Liver (tissue), 9 donors: Measurements from ENCODE around the gene CLCN7. TPM values are rescaled to one million over a fixed set of nuclear protein-coding genes. Genes with fewer than 3 reads are reported as not detected.

Source experiments
- DNase-seq: peaks from one replicate; pipeline ENCODE4 v3.0.0-alpha.2; 2017; ENCODE audit warnings: low spot score
- H3K27ac ChIP-seq, 2 donors: one replicate each; pipeline ENCODE4 v1.7.0; 2013; ENCODE audit warnings: inconsistent platforms in 2 of 2, low read length in 2 of 2, control low read depth in 1 of 2, low read depth in 1 of 2, mild to moderate bottlenecking in 1 of 2
- H3K27me3 ChIP-seq, 4 donors: one replicate each; pipeline versions ENCODE4 v1.6.1 to v1.7.0; 2013; ENCODE audit warnings: low read length in 3 of 4, inconsistent platforms in 1 of 4, mild to moderate bottlenecking in 1 of 4, moderate library complexity in 1 of 4; ENCODE audit not compliant: control insufficient read depth in 4 of 4, insufficient read depth in 4 of 4
- H3K36me3 ChIP-seq, 4 donors: one replicate each; pipeline versions ENCODE4 v1.6.1 to v1.7.0; 2013; ENCODE audit warnings: low read length in 3 of 4, mild to moderate bottlenecking in 3 of 4, low read depth in 1 of 4, moderate library complexity in 1 of 4; ENCODE audit not compliant: control insufficient read depth in 4 of 4, insufficient read depth in 3 of 4
- H3K4me1 ChIP-seq, 4 donors: one replicate each; pipeline versions ENCODE4 v1.6.1 to v1.7.0; 2013; ENCODE audit warnings: low read length in 3 of 4, mild to moderate bottlenecking in 3 of 4, moderate library complexity in 1 of 4; ENCODE audit not compliant: control insufficient read depth in 4 of 4, insufficient read depth in 4 of 4
- H3K4me3 ChIP-seq, 3 donors: one replicate each; pipeline versions ENCODE4 v1.6.1 to v1.7.0; 2013; ENCODE audit warnings: low read length in 3 of 3, control low read depth in 1 of 3, low read depth in 1 of 3, mild to moderate bottlenecking in 1 of 3
- H3K9ac ChIP-seq, 2 donors: one replicate each; pipeline ENCODE4 v1.7.0; 2013; ENCODE audit warnings: low read length in 2 of 2, mild to moderate bottlenecking in 2 of 2, moderate library complexity in 2 of 2, control low read depth in 1 of 2, low read depth in 1 of 2
- H3K9me3 ChIP-seq, 4 donors: one replicate each; pipeline versions ENCODE4 v1.6.1 to v1.7.0; 2013; ENCODE audit warnings: low read length in 3 of 4; ENCODE audit not compliant: control insufficient read depth in 4 of 4
- CTCF ChIP-seq: fragments of 150-350 bp; IDR thresholded peaks from 2 replicates; pipeline ENCODE4 v1.5.1; 2017; ENCODE audit warnings: improper control_type of control experiment, low read depth, low read length; ENCODE audit not compliant: missing input control
- EGR1 ChIP-seq, 2 donors: IDR thresholded peaks; 2 replicates each; pipeline ENCODE4 v1.6.1; 2016 to 2018; ENCODE audit warnings: antibody characterized with exemption in 2 of 2, low read depth in 2 of 2
- FOXA2 ChIP-seq: IDR thresholded peaks from 2 replicates; pipeline ENCODE4 v1.6.1; 2016; ENCODE audit warnings: antibody characterized with exemption
- GABPA ChIP-seq, 2 donors: IDR thresholded peaks in 1 of 2; conservative IDR thresholded peaks in 1 of 2; 2 replicates each; pipeline ENCODE4 v1.6.1; 2016; ENCODE audit warnings: antibody characterized with exemption in 2 of 2, mild to moderate bottlenecking in 1 of 2, moderate library complexity in 1 of 2
- HNF4G ChIP-seq: IDR thresholded peaks from 2 replicates; pipeline ENCODE4 v1.6.1; 2016; ENCODE audit warnings: antibody characterized with exemption
- JUND ChIP-seq, 2 donors: IDR thresholded peaks; 2 replicates each; pipeline ENCODE4 v1.6.1; 2016; ENCODE audit warnings: antibody characterized with exemption in 2 of 2
- MAX ChIP-seq: IDR thresholded peaks from 2 replicates; pipeline ENCODE4 v1.6.1; 2016; ENCODE audit warnings: antibody characterized with exemption
- RAD21 ChIP-seq, 2 donors: IDR thresholded peaks; 2 replicates each; pipeline ENCODE4 v1.6.1; 2016; ENCODE audit warnings: antibody characterized with exemption in 2 of 2, mild to moderate bottlenecking in 2 of 2
- REST ChIP-seq: IDR thresholded peaks from 2 replicates; pipeline ENCODE4 v1.6.1; 2016; ENCODE audit warnings: antibody characterized with exemption, mild to moderate bottlenecking
- RXRA ChIP-seq, 2 donors: IDR thresholded peaks; 2 replicates each; pipeline ENCODE4 v1.6.1; 2017 to 2018; ENCODE audit warnings: antibody characterized with exemption in 2 of 2, mild to moderate bottlenecking in 1 of 2
- SP1 ChIP-seq: IDR thresholded peaks from 2 replicates; pipeline ENCODE4 v1.6.1; 2018; ENCODE audit warnings: antibody characterized with exemption, mild to moderate bottlenecking
- TAF1 ChIP-seq: conservative IDR thresholded peaks from 2 replicates; pipeline ENCODE4 v1.6.1; 2016; ENCODE audit warnings: antibody characterized with exemption, mild to moderate bottlenecking
- YY1 ChIP-seq: IDR thresholded peaks from 2 replicates; pipeline ENCODE4 v1.6.1; 2016; ENCODE audit warnings: antibody characterized with exemption, mild to moderate bottlenecking
- ZBTB33 ChIP-seq: IDR thresholded peaks from 2 replicates; pipeline ENCODE4 v1.6.1; 2016; ENCODE audit warnings: antibody characterized with exemption
- WGBS: extraction: QIAGEN DNeasy Blood & Tissue Kit; methylation state at CpG from one replicate; pipeline ENCODE4 v1.1.7; 2013; 5-methylcytosine and 5-hydroxymethylcytosine counted together
- polyA plus RNA-seq, 2 donors: library from polyadenylated mRNA; stranded (reverse) in 1 of 2; unstranded in 1 of 2; fragments of 200-250 nt in 1 of 2; fragments of >200 nt in 1 of 2; fragmentation: Nextera tagmentation in 1 of 2; extraction: Ambion mirVana in 1 of 2; gene quantifications; one replicate each; pipeline versions ENCODE4 v1.2.1 to v1.2.3, GENCODE V29; 2013 to 2015
- total RNA-seq, 2 donors: library from RNA; depleted of rRNA; stranded (reverse); fragments of >200 nt; gene quantifications; one replicate each; pipeline ENCODE4 v1.2.3, GENCODE V29; 2014
- donor health status: healthy.
- donor health status: healthy.
- donor health status: healthy.
- donor health status: healthy.
- donor health status: healthy.

The CLCN7 gene
- total and polyA plus RNA-seq, 4 donors = 13.9 to 36.2 (median 30.2) TPM

- H3K36me3 ChIP-seq = no peaks in the 10 kb centered on the region
- no peak overlapping the region for H3K9ac ChIP-seq
- TF ChIP-seq YY1 (no peak), FOXA2 (no peak), HNF4G (no peak), EGR1 (IDR thresholded peaks at IDR 0.05; ENCODE audit: low read depth in 2 of 2) (no peak), GABPA (IDR thresholded peaks at IDR 0.05 in 1 of 2, conservative IDR thresholded peaks at IDR 0.05 in 1 of 2) (no peak), REST (no peak), TAF1 (no peak), CTCF (no peak), RAD21 (IDR thresholded peaks at IDR 0.05) (no peak), JUND (IDR thresholded peaks at IDR 0.05) (no peak)
- H3K27ac ChIP-seq = no peak overlapping the region
- no peak for DNase-seq
- 91% methylated on average over 53 of the region's 53 CpGs for WGBS
- no peak overlapping the region for H3K4me3 ChIP-seq
- peaks cover 5 to 14% (median 9%) of the 10 kb centered on the region in 4 donors for H3K4me1 ChIP-seq
- H3K27me3 ChIP-seq = no peaks in the 10 kb centered on the region
- H3K9me3 ChIP-seq = no peaks in the 10 kb centered on the region
Observed at GRCh38 chr16:1427473-1428461, 47.1 kb downstream of the CLCN7 start.

GRCh38 chr16:1426734-1427471, 47.9 kb downstream of the CLCN7 start:
- TF ChIP-seq ZBTB33 (no peak), RXRA (IDR thresholded peaks at IDR 0.05) (no peak), SP1 (no peak), REST (no peak), CTCF (no peak), FOXA2 (no peak), JUND (IDR thresholded peaks at IDR 0.05) (no peak), MAX (no peak)
- no peaks in the 10 kb centered on the region for H3K27me3 ChIP-seq
- no peak for DNase-seq
- H3K9me3 ChIP-seq = no peaks in the 10 kb centered on the region
- no peak overlapping the region for H3K9ac ChIP-seq
- H3K4me1 ChIP-seq = peaks cover 5 to 14% (median 9%) of the 10 kb centered on the region in 4 donors
- H3K27ac ChIP-seq = no peak overlapping the region
- WGBS = 85% methylated on average over 42 of the region's 42 CpGs
- H3K36me3 ChIP-seq = no peaks in the 10 kb centered on the region
- no peak overlapping the region for H3K4me3 ChIP-seq
